CD14-positive monocyte (primary cell): Measurements from ENCODE around the gene FRMD7. TPM values are rescaled to one million over a fixed set of nuclear protein-coding genes. Genes with fewer than 3 reads are reported as not detected.

ENCODE experiments used
- DNase-seq, 3 donors: peaks; one replicate each; pipeline ENCODE4 v3.0.0-alpha.2; 2011 to 2022
- H2AFZ ChIP-seq: 2 replicates; pipeline ENCODE4 v1.6.0; 2012; ENCODE audit warnings: mild to moderate bottlenecking, low read depth, low read length, inconsistent platforms; ENCODE audit not compliant: insufficient read depth, poor library complexity, severe bottlenecking
- H3K27ac ChIP-seq, 2 donors: 1 replicate in 1 of 2; 2 replicates in 1 of 2; pipeline ENCODE4 v1.5.1; 2012 to 2013; ENCODE audit warnings: low read length in 2 of 2, control low read depth in 1 of 2, inconsistent platforms in 1 of 2, low read depth in 1 of 2, mild to moderate bottlenecking in 1 of 2
- H3K27me3 ChIP-seq, 2 donors: one replicate each; pipeline versions ENCODE4 v1.6.0 to v1.6.1; 2011 to 2013; ENCODE audit warnings: low read length in 2 of 2; ENCODE audit not compliant: control insufficient read depth in 2 of 2, insufficient read depth in 2 of 2
- H3K36me3 ChIP-seq, 2 donors: replicated peaks in 1 of 2; 1 replicate in 1 of 2; 2 replicates in 1 of 2; pipeline versions ENCODE4 v1.5.1 to v1.6.1; 2012 to 2013; ENCODE audit warnings: low read length in 2 of 2, control low read depth in 1 of 2, inconsistent platforms in 1 of 2, mild to moderate bottlenecking in 1 of 2; ENCODE audit not compliant: insufficient read depth in 2 of 2, control insufficient read depth in 1 of 2
- H3K4me1 ChIP-seq, 2 donors: 1 replicate in 1 of 2; 2 replicates in 1 of 2; pipeline versions ENCODE4 v1.5.1 to v1.6.1; 2012 to 2013; ENCODE audit warnings: low read length in 2 of 2, control low read depth in 1 of 2, inconsistent platforms in 1 of 2, mild to moderate bottlenecking in 1 of 2, moderate library complexity in 1 of 2; ENCODE audit not compliant: insufficient read depth in 2 of 2, control insufficient read depth in 1 of 2
- H3K4me2 ChIP-seq: replicated peaks from 2 replicates; pipeline ENCODE3; 2012; ENCODE audit warnings: low read length, moderate library complexity, mild to moderate bottlenecking; ENCODE audit not compliant: poor library complexity, severe bottlenecking; ENCODE audit errors: extremely low read depth
- H3K4me3 ChIP-seq, 3 experiments: fragments of 200-600 bp in 1 of 3; sonication (generic) in 1 of 3; replicated peaks in 1 of 3; 1 replicate in 2 of 3; 2 replicates in 1 of 3; pipeline ENCODE4 v1.5.1; 2011 to 2013; ENCODE audit warnings: low read length in 3 of 3, mild to moderate bottlenecking in 3 of 3, control low read depth in 2 of 3, low read depth in 2 of 3, inconsistent platforms in 1 of 3, moderate library complexity in 1 of 3
- H3K79me2 ChIP-seq: 2 replicates; pipeline ENCODE4 v1.6.0; 2012; ENCODE audit warnings: mild to moderate bottlenecking, control low read depth, inconsistent platforms, low read length, moderate library complexity; ENCODE audit not compliant: insufficient read depth
- H3K9ac ChIP-seq: 2 replicates; pipeline ENCODE4 v1.6.0; 2017; ENCODE audit warnings: low read length, mild to moderate bottlenecking; ENCODE audit not compliant: insufficient read depth, poor library complexity, severe bottlenecking
- H3K9me3 ChIP-seq, 2 donors: replicated peaks in 1 of 2; 1 replicate in 1 of 2; 2 replicates in 1 of 2; pipeline versions ENCODE4 v1.5.1 to v1.6.1; 2012 to 2013; ENCODE audit warnings: low read length in 2 of 2, control low read depth in 1 of 2; ENCODE audit not compliant: control insufficient read depth in 1 of 2, insufficient read depth in 1 of 2
- H4K20me1 ChIP-seq: 2 replicates; pipeline ENCODE4 v1.6.0; 2012; ENCODE audit warnings: mild to moderate bottlenecking, low read length, control low read depth, moderate library complexity; ENCODE audit not compliant: insufficient read depth
- H3K27ac Mint-ChIP-seq, 7 donors: one replicate each; pipeline ENCODE4 v1.8.0; 2020; ENCODE audit warnings: mild to moderate bottlenecking in 7 of 7, mixed read lengths in 7 of 7, moderate library complexity in 6 of 7, inconsistent platforms in 2 of 7
- H3K27me3 Mint-ChIP-seq, 3 donors: one replicate each; pipeline ENCODE4 v1.8.0; 2021 to 2022; ENCODE audit warnings: low read depth in 3 of 3, mild to moderate bottlenecking in 3 of 3, mixed read lengths in 3 of 3, moderate library complexity in 3 of 3, inconsistent platforms in 1 of 3
- H3K36me3 Mint-ChIP-seq, 2 donors: one replicate each; pipeline ENCODE4 v1.8.0; 2020; ENCODE audit warnings: mixed read lengths in 2 of 2, inconsistent platforms in 1 of 2, mild to moderate bottlenecking in 1 of 2
- H3K4me1 Mint-ChIP-seq: one replicate; pipeline ENCODE4 v1.8.0; 2020; ENCODE audit warnings: mild to moderate bottlenecking, mixed read lengths
- H3K4me3 Mint-ChIP-seq, 2 donors: one replicate each; pipeline ENCODE4 v1.8.0; 2020; ENCODE audit warnings: mild to moderate bottlenecking in 2 of 2, mixed read lengths in 2 of 2, moderate library complexity in 1 of 2
- H3K9me3 Mint-ChIP-seq, 7 donors: one replicate each; pipeline ENCODE4 v1.8.0; 2020 to 2022; ENCODE audit warnings: mixed read lengths in 7 of 7, mild to moderate bottlenecking in 6 of 7, moderate library complexity in 6 of 7, inconsistent platforms in 2 of 7
- CTCF ChIP-seq: fragments of 200-600 bp; IDR thresholded peaks from one replicate; pipeline ENCODE4 v1.8.0; 2022; ENCODE audit warnings: antibody characterized with exemption, mild to moderate bottlenecking
- WGBS: methylation state at CpG from one replicate; pipeline ENCODE4 v1.1.5; 2013; ENCODE audit warnings: missing lambda C conversion rate; ENCODE audit not compliant: insufficient coverage; 5-methylcytosine and 5-hydroxymethylcytosine counted together
- intact Hi-C, 2 donors: fragments of 100-400 bp; cut with micrococcal nuclease; formaldehyde crosslinking; loops; one replicate each; pipeline versions ENCODE4 v1.15.0 to v1.15.1; 2023
- polyA plus RNA-seq, 3 donors: library from polyadenylated mRNA; depleted of rRNA in 1 of 3; unstranded in 2 of 3; stranded (reverse) in 1 of 3; fragments of 300-500 nt in 2 of 3; fragments of >200 nt in 1 of 3; fragmentation: Illumina TruSeq in 2 of 3; gene quantifications; 1 replicate in 2 of 3; 2 replicates in 1 of 3; pipeline ENCODE4 v1.2.3, GENCODE V29; 2012 to 2021

Gene FRMD7
- polyA plus RNA-seq, 3 donors: not detected

GRCh38 chrX:132107291-132107690 lies 20.5 kb downstream of the FRMD7 start:
- Histone ChIP-seq H2AFZ (no peak overlapping the region), H3K4me2 (no peak overlapping the region), H3K9me3 (no peaks in the 10 kb centered on the region), H3K4me3 (no peak overlapping the region), H4K20me1 (no peaks in the 10 kb centered on the region), H3K36me3 (no peaks in the 10 kb centered on the region), H3K4me1 (no peaks in the 10 kb centered on the region), H3K27ac (no peak overlapping the region), H3K9ac (no peak overlapping the region), H3K79me2 (no peaks in the 10 kb centered on the region), H3K27me3 (peaks cover 0 to 11% of the 10 kb centered on the region in 2 donors)
- no peaks in the 10 kb centered on the region for H3K36me3 Mint-ChIP-seq
- intact Hi-C loops: no loop called here
- no peak for DNase-seq
- no peaks in the 10 kb centered on the region for H3K4me1 Mint-ChIP-seq
- peaks cover 2 to 4% (median 3%) of the 10 kb centered on the region in 3 donors for H3K27me3 Mint-ChIP-seq
- H3K9me3 Mint-ChIP-seq: no peaks in the 10 kb centered on the region
- TF ChIP-seq CTCF: no peak
- H3K27ac Mint-ChIP-seq: no peak overlapping the region
- no peak overlapping the region for H3K4me3 Mint-ChIP-seq

- Mint-ChIP-seq H3K36me3 (no peaks in the 10 kb centered on the region), H3K27ac (no peak overlapping the region), H3K4me3 (no peak overlapping the region), H3K27me3 (peaks cover 0 to 10% (median 1%) of the 10 kb centered on the region in 3 donors), H3K4me1 (no peaks in the 10 kb centered on the region), H3K9me3 (no peaks in the 10 kb centered on the region)
- H3K36me3 ChIP-seq: no peaks in the 10 kb centered on the region
- no peaks in the 10 kb centered on the region for H4K20me1 ChIP-seq
- H3K4me3 ChIP-seq: no peak overlapping the region
- H3K4me1 ChIP-seq: no peaks in the 10 kb centered on the region
- TF ChIP-seq CTCF: no peak
- H3K4me2 ChIP-seq: no peak overlapping the region
- H3K27ac ChIP-seq: no peak overlapping the region
- intact Hi-C loops: no loop called here
- WGBS: no CpG with 5 or more reads among the region's 9 CpGs
- no peaks in the 10 kb centered on the region for H3K79me2 ChIP-seq
- H3K9ac ChIP-seq: no peak overlapping the region
- no peaks in the 10 kb centered on the region for H3K9me3 ChIP-seq
- H3K27me3 ChIP-seq: peaks cover 0 to 11% of the 10 kb centered on the region in 2 donors
- no peak for DNase-seq
- H2AFZ ChIP-seq: no peak overlapping the region
These were observed 26.0 kb downstream of the FRMD7 start for GRCh38 chrX:132101799-132102198.
